Astrocyte (in vitro differentiated cells and primary cell): ENCODE results near the gene EIF4A2.

Experiments used
- EZH2 ChIP-seq: IDR thresholded peaks from 2 replicates; pipeline ENCODE4 v1.6.1; 2012; ENCODE audit warnings: mild to moderate bottlenecking, low read length, inconsistent platforms; ENCODE audit not compliant: insufficient read depth
- TF ChIP-seq, protein P1 (sequence below): IDR thresholded peaks from 2 replicates; pipeline ENCODE4 v1.5.1; 2011; ENCODE audit warnings: low read depth, mild to moderate bottlenecking, inconsistent platforms, low read length, moderate library complexity; ENCODE audit not compliant: insufficient read depth

DNA sequence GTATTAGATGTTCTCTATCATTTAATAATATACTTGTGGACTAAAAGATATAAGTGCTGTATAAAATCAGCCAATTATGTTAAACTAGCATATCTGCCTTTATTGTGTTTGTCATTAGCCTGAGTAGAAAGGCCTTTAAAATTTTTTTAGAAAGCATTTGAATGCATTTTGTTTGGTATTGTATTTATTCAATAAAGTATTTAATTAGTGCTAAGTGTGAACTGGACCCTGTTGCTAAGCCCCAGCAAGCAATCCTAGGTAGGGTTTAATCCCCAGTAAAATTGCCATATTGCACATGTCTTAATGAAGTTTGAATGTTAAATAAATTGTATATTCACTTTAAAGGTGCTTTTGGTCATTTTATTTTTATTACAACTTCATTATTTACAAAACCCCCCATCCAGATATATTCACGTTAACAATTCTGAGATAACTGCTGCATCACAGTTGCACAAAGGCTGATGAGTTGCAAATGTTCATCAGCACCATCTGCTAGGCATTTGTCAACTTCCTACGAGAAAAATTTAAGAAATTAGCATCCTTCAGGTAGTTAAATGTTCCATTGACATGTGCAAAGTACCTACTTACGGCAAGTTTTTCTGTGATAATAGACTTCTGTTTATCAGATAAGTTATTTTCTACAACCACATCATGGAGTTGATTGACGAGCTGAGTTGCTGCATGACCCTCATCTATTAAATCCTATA lies 6.3 kb downstream of the EIF4A2 start:
- TF ChIP-seq, protein P1, sequence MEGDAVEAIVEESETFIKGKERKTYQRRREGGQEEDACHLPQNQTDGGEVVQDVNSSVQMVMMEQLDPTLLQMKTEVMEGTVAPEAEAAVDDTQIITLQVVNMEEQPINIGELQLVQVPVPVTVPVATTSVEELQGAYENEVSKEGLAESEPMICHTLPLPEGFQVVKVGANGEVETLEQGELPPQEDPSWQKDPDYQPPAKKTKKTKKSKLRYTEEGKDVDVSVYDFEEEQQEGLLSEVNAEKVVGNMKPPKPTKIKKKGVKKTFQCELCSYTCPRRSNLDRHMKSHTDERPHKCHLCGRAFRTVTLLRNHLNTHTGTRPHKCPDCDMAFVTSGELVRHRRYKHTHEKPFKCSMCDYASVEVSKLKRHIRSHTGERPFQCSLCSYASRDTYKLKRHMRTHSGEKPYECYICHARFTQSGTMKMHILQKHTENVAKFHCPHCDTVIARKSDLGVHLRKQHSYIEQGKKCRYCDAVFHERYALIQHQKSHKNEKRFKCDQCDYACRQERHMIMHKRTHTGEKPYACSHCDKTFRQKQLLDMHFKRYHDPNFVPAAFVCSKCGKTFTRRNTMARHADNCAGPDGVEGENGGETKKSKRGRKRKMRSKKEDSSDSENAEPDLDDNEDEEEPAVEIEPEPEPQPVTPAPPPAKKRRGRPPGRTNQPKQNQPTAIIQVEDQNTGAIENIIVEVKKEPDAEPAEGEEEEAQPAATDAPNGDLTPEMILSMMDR, result no peak
- TF ChIP-seq EZH2, result no peak
